Activated CD4-positive, alpha-beta T cell treated with anti-CD3 and anti-CD28 coated beads, Interleukin-2, amount 10 ng/mL, durations not matched to agents 24 days and 14 days (primary cell): ENCODE data around the gene UQCRC1. TPM values are rescaled to one million over a fixed set of nuclear protein-coding genes. Genes with fewer than 3 reads are reported as not detected.
A peak's percentile ranks its signal among the peaks of the same experiment; 100 is the strongest.

Experiments
- DNase-seq: peaks from one replicate; pipeline ENCODE4 v3.0.0; 2022
- H3K27ac Mint-ChIP-seq: one replicate; pipeline ENCODE4 v1.8.0; 2022; ENCODE audit warnings: mild to moderate bottlenecking, mixed read lengths
- H3K27me3 Mint-ChIP-seq: one replicate; pipeline ENCODE4 v1.8.0; 2022; ENCODE audit warnings: mixed read lengths
- H3K36me3 Mint-ChIP-seq: one replicate; pipeline ENCODE4 v1.8.0; 2022; ENCODE audit warnings: low read depth, mild to moderate bottlenecking, mixed read lengths
- H3K4me1 Mint-ChIP-seq: one replicate; pipeline ENCODE4 v1.8.0; 2021; ENCODE audit warnings: mixed read lengths
- H3K4me3 Mint-ChIP-seq: one replicate; pipeline ENCODE4 v1.8.0; 2022; ENCODE audit warnings: mild to moderate bottlenecking, moderate library complexity, mixed read lengths
- H3K9me3 Mint-ChIP-seq: one replicate; pipeline ENCODE4 v1.8.0; 2021; ENCODE audit warnings: mixed read lengths
- intact Hi-C: fragments of 100-400 bp; cut with micrococcal nuclease; formaldehyde crosslinking; loops from one replicate; pipeline ENCODE4 v1.15.1; 2023
- total RNA-seq: library from RNA; stranded (reverse); gene quantifications from 2 replicates; pipeline ENCODE4 v1.2.3, GENCODE V29; 2022

The UQCRC1 gene
- total RNA-seq, 1 donor from 2014 or later = 235 TPM

GRCh38 chr3:48641396-48641795 lies 31.9 kb upstream of the UQCRC1 start:
- Mint-ChIP-seq H3K9me3 (no peaks in the 10 kb centered on the region), H3K27ac (no peak overlapping the region), H3K4me3 (no peak overlapping the region), H3K36me3 (peaks cover 5% of the 10 kb centered on the region), H3K27me3 (no peaks in the 10 kb centered on the region), H3K4me1 (peaks cover 3% of the 10 kb centered on the region)
- DNase-seq = no peak
- intact Hi-C loops = no loop called here

- Mint-ChIP-seq H3K4me1 (peaks cover 7% of the 10 kb centered on the region), H3K9me3 (no peaks in the 10 kb centered on the region), H3K27ac (no peak overlapping the region), H3K4me3 (no peak overlapping the region), H3K27me3 (no peaks in the 10 kb centered on the region), H3K36me3 (peaks cover 5% of the 10 kb centered on the region)
- DNase-seq = no peak
- intact Hi-C loops = loop anchor here (10.0 kb wide), 1 partner anchor 335 kb away; the partner anchor contains the start of gene NME6
Observed at GRCh38 chr3:48639944-48640606, 30.6 kb upstream of the UQCRC1 start.

GRCh38 chr3:48637305-48637704 lies 27.9 kb upstream of the UQCRC1 start:
- H3K27me3 Mint-ChIP-seq = no peaks in the 10 kb centered on the region
- DNase-seq = no peak
- H3K4me3 Mint-ChIP-seq = peak overlapping the region; percentile 43
- intact Hi-C loops = loop anchor here (10.0 kb wide), 1 partner anchor 333 kb away; the partner anchor contains the start of gene NME6
- H3K4me1 Mint-ChIP-seq = peaks cover 18% of the 10 kb centered on the region
- H3K27ac Mint-ChIP-seq = peak overlapping the region; percentile 7
- H3K9me3 Mint-ChIP-seq = no peaks in the 10 kb centered on the region
- peaks cover 4% of the 10 kb centered on the region for H3K36me3 Mint-ChIP-seq

GRCh38 chr3:48636149-48636655 lies 26.8 kb upstream of the UQCRC1 start:
- peak overlapping the region; percentile 93 for H3K4me3 Mint-ChIP-seq
- H3K27ac Mint-ChIP-seq = peak overlapping the region; percentile 91
- H3K4me1 Mint-ChIP-seq = peaks cover 19% of the 10 kb centered on the region
- no peaks in the 10 kb centered on the region for H3K27me3 Mint-ChIP-seq
- intact Hi-C loops = loop anchor here (10.0 kb wide), 1 partner anchor 331 kb away; the partner anchor contains the start of gene NME6
- no peak for DNase-seq
- H3K9me3 Mint-ChIP-seq = no peaks in the 10 kb centered on the region
- H3K36me3 Mint-ChIP-seq = peaks cover 9% of the 10 kb centered on the region

GRCh38 chr3:48635222-48636021 lies 26.0 kb upstream of the UQCRC1 start, which contains the start of gene SLC26A6:
Gene SLC26A6, minus strand, starts transcription at chr3:48635461. Its CDS starts 68 bp downstream, at chr3:48635393.
- intact Hi-C loops = loop anchor here (1.0 to 10.0 kb wide), 8 partner anchors 21 to 459 kb away; partner anchors contain the start of genes ATRIP, NME6, QRICH1 and UQCRC1
- H3K9me3 Mint-ChIP-seq = no peaks in the 10 kb centered on the region
- peak within 1 kb of the TSS; percentile 91 for H3K27ac Mint-ChIP-seq
- no peaks in the 10 kb centered on the region for H3K27me3 Mint-ChIP-seq
- peaks cover 9% of the 10 kb centered on the region for H3K36me3 Mint-ChIP-seq
- H3K4me1 Mint-ChIP-seq = peaks cover 19% of the 10 kb centered on the region
- H3K4me3 Mint-ChIP-seq = peak within 1 kb of the TSS; percentile 93
- DNase-seq = peak; percentile 99

GRCh38 chr3:48634661-48635221 lies 25.3 kb upstream of the UQCRC1 start:
- Mint-ChIP-seq H3K27me3 (no peaks in the 10 kb centered on the region), H3K27ac (peak overlapping the region; percentile 91), H3K9me3 (no peaks in the 10 kb centered on the region), H3K36me3 (peaks cover 13% of the 10 kb centered on the region), H3K4me1 (peaks cover 19% of the 10 kb centered on the region), H3K4me3 (peak overlapping the region; percentile 93)
- peak; percentile 88 for DNase-seq
- intact Hi-C loops = loop anchor here (1.0 to 10.0 kb wide), 8 partner anchors 20 to 460 kb away; partner anchors contain the start of genes ATRIP, NME6, QRICH1 and UQCRC1

GRCh38 chr3:48633743-48634142 lies 24.3 kb upstream of the UQCRC1 start:
- peaks cover 19% of the 10 kb centered on the region for H3K4me1 Mint-ChIP-seq
- DNase-seq = no peak
- H3K9me3 Mint-ChIP-seq = no peaks in the 10 kb centered on the region
- peak overlapping the region; percentile 93 for H3K4me3 Mint-ChIP-seq
- H3K27me3 Mint-ChIP-seq = no peaks in the 10 kb centered on the region
- peaks cover 21% of the 10 kb centered on the region for H3K36me3 Mint-ChIP-seq
- intact Hi-C loops = loop anchor here (10.0 kb wide), 1 partner anchor 329 kb away; the partner anchor contains the start of gene NME6
- H3K27ac Mint-ChIP-seq = no peak overlapping the region

GRCh38 chr3:48633256-48633655 lies 23.8 kb upstream of the UQCRC1 start:
- Mint-ChIP-seq H3K27me3 (no peaks in the 10 kb centered on the region), H3K4me3 (peak overlapping the region; percentile 18), H3K4me1 (peaks cover 19% of the 10 kb centered on the region), H3K27ac (no peak overlapping the region), H3K9me3 (no peaks in the 10 kb centered on the region), H3K36me3 (peaks cover 23% of the 10 kb centered on the region)
- intact Hi-C loops = loop anchor here (10.0 kb wide), 1 partner anchor 328 kb away; the partner anchor contains the start of gene NME6
- no peak for DNase-seq

GRCh38 chr3:48631516-48632448 lies 22.3 kb upstream of the UQCRC1 start:
- Mint-ChIP-seq H3K27me3 (no peaks in the 10 kb centered on the region), H3K27ac (no peak overlapping the region), H3K9me3 (no peaks in the 10 kb centered on the region), H3K36me3 (peaks cover 33% of the 10 kb centered on the region), H3K4me3 (no peak overlapping the region), H3K4me1 (peaks cover 18% of the 10 kb centered on the region)
- intact Hi-C loops = loop anchor here (10.0 kb wide), 1 partner anchor 327 kb away; the partner anchor contains the start of gene NME6
- no peak for DNase-seq

GRCh38 chr3:48630833-48631232 lies 21.4 kb upstream of the UQCRC1 start:
- H3K27ac Mint-ChIP-seq = peak overlapping the region; percentile 41
- H3K36me3 Mint-ChIP-seq = peaks cover 38% of the 10 kb centered on the region
- peaks cover 14% of the 10 kb centered on the region for H3K4me1 Mint-ChIP-seq
- no peaks in the 10 kb centered on the region for H3K9me3 Mint-ChIP-seq
- H3K27me3 Mint-ChIP-seq = no peaks in the 10 kb centered on the region
- intact Hi-C loops = loop anchor here (10.0 kb wide), 1 partner anchor 326 kb away; the partner anchor contains the start of gene NME6
- H3K4me3 Mint-ChIP-seq = no peak overlapping the region
- DNase-seq = no peak

GRCh38 chr3:48630407-48630806 lies 21.0 kb upstream of the UQCRC1 start:
- intact Hi-C loops = loop anchor here (10.0 kb wide), 1 partner anchor 326 kb away; the partner anchor contains the start of gene NME6
- Mint-ChIP-seq H3K9me3 (no peaks in the 10 kb centered on the region), H3K36me3 (peaks cover 41% of the 10 kb centered on the region), H3K27me3 (no peaks in the 10 kb centered on the region), H3K4me1 (peaks cover 14% of the 10 kb centered on the region), H3K27ac (no peak overlapping the region), H3K4me3 (no peak overlapping the region)
- DNase-seq = no peak

GRCh38 chr3:48629894-48630293 lies 20.4 kb upstream of the UQCRC1 start:
- Mint-ChIP-seq H3K4me3 (no peak overlapping the region), H3K9me3 (no peaks in the 10 kb centered on the region), H3K27ac (no peak overlapping the region), H3K27me3 (no peaks in the 10 kb centered on the region), H3K36me3 (peaks cover 45% of the 10 kb centered on the region), H3K4me1 (peaks cover 14% of the 10 kb centered on the region)
- DNase-seq = no peak
- intact Hi-C loops = loop anchor here (10.0 kb wide), 1 partner anchor 325 kb away; the partner anchor contains the start of gene NME6
